Neural progenitor cell (in vitro differentiated cells): ENCODE measurements around the gene LGALS13. TPM values are rescaled to one million over a fixed set of nuclear protein-coding genes. Genes with fewer than 3 reads are reported as not detected.

Source experiments
- DNase-seq: peaks from one replicate; pipeline ENCODE4 v3.0.0-alpha.2; 2016; ENCODE audit warnings: low spot score
- H2AFZ ChIP-seq: fragments of 200-600 bp; sonication (generic); replicated peaks from 2 replicates; pipeline ENCODE4 v1.6.1; 2016; ENCODE audit warnings: antibody characterized with exemption
- H3F3A ChIP-seq: fragments of 200-600 bp; sonication (generic); 2 replicates; pipeline ENCODE4 v1.6.1; 2016; ENCODE audit warnings: antibody characterized with exemption, low read depth
- H3K27ac ChIP-seq: fragments of 200-600 bp; sonication (generic); 2 replicates; pipeline ENCODE4 v1.5.1; 2016; ENCODE audit warnings: mild to moderate bottlenecking
- H3K27me3 ChIP-seq: fragments of 200-600 bp; sonication (generic); 2 replicates; pipeline ENCODE4 v1.6.1; 2016; ENCODE audit warnings: mild to moderate bottlenecking, moderate library complexity
- H3K36me3 ChIP-seq: fragments of 200-600 bp; sonication (generic); 2 replicates; pipeline ENCODE4 v1.5.1; 2016
- H3K4me1 ChIP-seq: fragments of 200-600 bp; sonication (generic); 2 replicates; pipeline ENCODE4 v1.6.1; 2016; ENCODE audit warnings: mixed run types
- H3K4me2 ChIP-seq: fragments of 200-600 bp; sonication (generic); 2 replicates; pipeline ENCODE4 v1.6.1; 2016
- H3K4me3 ChIP-seq: fragments of 200-600 bp; sonication (generic); 2 replicates; pipeline ENCODE4 v1.5.1; 2016
- H3K79me2 ChIP-seq: fragments of 200-600 bp; sonication (generic); 2 replicates; pipeline ENCODE4 v1.6.1; 2016; ENCODE audit warnings: low read depth
- H3K9ac ChIP-seq: fragments of 200-600 bp; sonication (generic); 2 replicates; pipeline ENCODE4 v1.6.1; 2016
- H3K9me3 ChIP-seq: fragments of 200-600 bp; sonication (generic); 2 replicates; pipeline ENCODE4 v1.5.1; 2016; ENCODE audit warnings: low read depth
- H4K20me1 ChIP-seq: fragments of 200-600 bp; sonication (generic); 2 replicates; pipeline ENCODE4 v1.6.1; 2016; ENCODE audit warnings: low read depth
- H3K27ac Mint-ChIP-seq: 3 replicates; pipeline ENCODE4 v1.8.0; 2021; ENCODE audit warnings: mixed read lengths
- H3K27me3 Mint-ChIP-seq: 2 replicates; pipeline ENCODE4 v1.8.0; 2022; ENCODE audit warnings: low read depth, mild to moderate bottlenecking, inconsistent platforms, moderate library complexity, mixed read lengths; ENCODE audit not compliant: insufficient read depth
- H3K36me3 Mint-ChIP-seq: 3 replicates; pipeline ENCODE4 v1.8.0; 2021; ENCODE audit warnings: mixed read lengths
- H3K4me1 Mint-ChIP-seq: 3 replicates; pipeline ENCODE4 v1.8.0; 2021; ENCODE audit warnings: mixed read lengths
- H3K4me3 Mint-ChIP-seq: 3 replicates; pipeline ENCODE4 v1.8.0; 2021; ENCODE audit warnings: mild to moderate bottlenecking, moderate library complexity, mixed read lengths
- H3K9me3 Mint-ChIP-seq: 3 replicates; pipeline ENCODE4 v1.8.0; 2020; ENCODE audit warnings: mixed read lengths
- EZH2 ChIP-seq: fragments of 200-600 bp; sonication (generic); IDR thresholded peaks from 2 replicates; pipeline ENCODE4 v1.6.1; 2017; ENCODE audit warnings: antibody characterized with exemption, mild to moderate bottlenecking, moderate library complexity
- EZH2phosphoT487 ChIP-seq: fragments of 200-600 bp; sonication (generic); IDR thresholded peaks from 2 replicates; pipeline ENCODE4 v1.6.1; 2017; ENCODE audit warnings: antibody characterized with exemption
- total RNA-seq: library from RNA; depleted of rRNA; stranded (reverse); fragments of >200 nt; gene quantifications from 2 replicates; pipeline ENCODE4 v1.2.3, GENCODE V29; 2015; ENCODE audit warnings: low replicate concordance
- TF ChIP-seq, protein P1 (sequence below): fragments of 200-600 bp; sonication (generic); IDR thresholded peaks from 2 replicates; pipeline ENCODE4 v1.5.1; 2017; ENCODE audit warnings: antibody characterized with exemption, mild to moderate bottlenecking

Gene LGALS13
- total RNA-seq, 1 donor from 2014 or later, result not detected

DNA sequence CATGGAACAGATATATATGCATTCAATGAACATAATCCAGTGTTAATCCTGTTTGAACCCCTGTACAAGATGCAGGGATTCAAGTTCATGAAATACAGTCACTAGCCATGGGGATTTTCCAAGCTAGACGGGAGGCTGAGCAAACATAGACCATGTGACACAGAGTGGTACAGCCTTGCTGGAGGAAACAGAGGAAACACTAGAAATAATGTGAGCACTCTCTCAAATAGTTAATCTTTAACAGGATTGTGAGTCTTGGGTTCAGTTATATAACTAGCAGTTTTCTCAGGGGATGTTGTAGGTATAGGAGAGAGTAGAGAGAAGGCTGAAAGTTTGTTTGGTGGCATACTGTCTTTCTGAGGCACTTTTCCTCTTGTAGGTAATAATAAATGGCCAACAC lies 39.4 kb downstream of the LGALS13 start:
- no peaks in the 10 kb centered on the region for H3K9me3 Mint-ChIP-seq
- no peaks in the 10 kb centered on the region for H3K36me3 Mint-ChIP-seq
- H3K27ac ChIP-seq, result no peak overlapping the region
- H3K4me1 ChIP-seq, result no peaks in the 10 kb centered on the region
- H3F3A ChIP-seq, result no peaks in the 10 kb centered on the region
- no peak overlapping the region for H3K4me3 ChIP-seq
- H3K4me1 Mint-ChIP-seq, result no peaks in the 10 kb centered on the region
- no peak overlapping the region for H3K4me3 Mint-ChIP-seq
- TF ChIP-seq, protein P1, sequence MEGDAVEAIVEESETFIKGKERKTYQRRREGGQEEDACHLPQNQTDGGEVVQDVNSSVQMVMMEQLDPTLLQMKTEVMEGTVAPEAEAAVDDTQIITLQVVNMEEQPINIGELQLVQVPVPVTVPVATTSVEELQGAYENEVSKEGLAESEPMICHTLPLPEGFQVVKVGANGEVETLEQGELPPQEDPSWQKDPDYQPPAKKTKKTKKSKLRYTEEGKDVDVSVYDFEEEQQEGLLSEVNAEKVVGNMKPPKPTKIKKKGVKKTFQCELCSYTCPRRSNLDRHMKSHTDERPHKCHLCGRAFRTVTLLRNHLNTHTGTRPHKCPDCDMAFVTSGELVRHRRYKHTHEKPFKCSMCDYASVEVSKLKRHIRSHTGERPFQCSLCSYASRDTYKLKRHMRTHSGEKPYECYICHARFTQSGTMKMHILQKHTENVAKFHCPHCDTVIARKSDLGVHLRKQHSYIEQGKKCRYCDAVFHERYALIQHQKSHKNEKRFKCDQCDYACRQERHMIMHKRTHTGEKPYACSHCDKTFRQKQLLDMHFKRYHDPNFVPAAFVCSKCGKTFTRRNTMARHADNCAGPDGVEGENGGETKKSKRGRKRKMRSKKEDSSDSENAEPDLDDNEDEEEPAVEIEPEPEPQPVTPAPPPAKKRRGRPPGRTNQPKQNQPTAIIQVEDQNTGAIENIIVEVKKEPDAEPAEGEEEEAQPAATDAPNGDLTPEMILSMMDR, result no peak
- TF ChIP-seq EZH2 (no peak), EZH2phosphoT487 (no peak)
- no peak overlapping the region for H3K27ac Mint-ChIP-seq
- no peaks in the 10 kb centered on the region for H3K36me3 ChIP-seq
- peaks cover 19% of the 10 kb centered on the region for H3K27me3 Mint-ChIP-seq
- H3K27me3 ChIP-seq, result peaks cover 24% of the 10 kb centered on the region
- DNase-seq, result no peak
- no peak overlapping the region for H2AFZ ChIP-seq
- H3K79me2 ChIP-seq, result no peaks in the 10 kb centered on the region
- H3K9me3 ChIP-seq, result no peaks in the 10 kb centered on the region
- no peak overlapping the region for H3K4me2 ChIP-seq
- no peak overlapping the region for H3K9ac ChIP-seq
- no peaks in the 10 kb centered on the region for H4K20me1 ChIP-seq

DNA sequence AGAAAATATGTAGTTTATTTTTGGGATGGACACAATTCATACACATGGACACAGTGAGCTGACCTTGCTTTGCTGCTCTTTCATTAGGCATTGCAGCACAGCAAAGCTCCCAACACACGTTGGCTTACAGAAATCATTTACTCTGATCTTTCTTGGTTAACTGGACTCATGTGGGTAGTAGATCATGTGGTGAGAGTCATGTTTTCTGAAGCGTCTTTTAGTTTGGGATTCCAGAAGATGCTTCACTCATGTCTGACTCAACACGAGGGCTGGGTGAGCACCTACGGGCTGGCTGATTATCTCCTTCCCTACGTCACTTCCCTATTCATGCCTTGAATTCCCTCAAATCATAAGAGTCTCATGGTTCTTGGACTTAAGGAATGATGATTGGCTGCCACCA lies 41.3 kb downstream of the LGALS13 start:
- Mint-ChIP-seq H3K27ac (no peak overlapping the region), H3K9me3 (no peaks in the 10 kb centered on the region), H3K4me3 (no peak overlapping the region), H3K4me1 (no peaks in the 10 kb centered on the region), H3K36me3 (no peaks in the 10 kb centered on the region), H3K27me3 (peaks cover 20% of the 10 kb centered on the region)
- Histone ChIP-seq H3K27ac (no peak overlapping the region), H3K4me1 (no peaks in the 10 kb centered on the region), H4K20me1 (no peaks in the 10 kb centered on the region), H3F3A (no peaks in the 10 kb centered on the region), H3K9ac (no peak overlapping the region), H3K4me3 (no peak overlapping the region), H3K4me2 (no peak overlapping the region), H3K36me3 (no peaks in the 10 kb centered on the region), H3K27me3 (peaks cover 23% of the 10 kb centered on the region), H2AFZ (no peak overlapping the region), H3K9me3 (no peaks in the 10 kb centered on the region), H3K79me2 (no peaks in the 10 kb centered on the region)
- TF ChIP-seq EZH2phosphoT487 (no peak), EZH2 (no peak)
- TF ChIP-seq, protein P1, result no peak
- no peak for DNase-seq

DNA sequence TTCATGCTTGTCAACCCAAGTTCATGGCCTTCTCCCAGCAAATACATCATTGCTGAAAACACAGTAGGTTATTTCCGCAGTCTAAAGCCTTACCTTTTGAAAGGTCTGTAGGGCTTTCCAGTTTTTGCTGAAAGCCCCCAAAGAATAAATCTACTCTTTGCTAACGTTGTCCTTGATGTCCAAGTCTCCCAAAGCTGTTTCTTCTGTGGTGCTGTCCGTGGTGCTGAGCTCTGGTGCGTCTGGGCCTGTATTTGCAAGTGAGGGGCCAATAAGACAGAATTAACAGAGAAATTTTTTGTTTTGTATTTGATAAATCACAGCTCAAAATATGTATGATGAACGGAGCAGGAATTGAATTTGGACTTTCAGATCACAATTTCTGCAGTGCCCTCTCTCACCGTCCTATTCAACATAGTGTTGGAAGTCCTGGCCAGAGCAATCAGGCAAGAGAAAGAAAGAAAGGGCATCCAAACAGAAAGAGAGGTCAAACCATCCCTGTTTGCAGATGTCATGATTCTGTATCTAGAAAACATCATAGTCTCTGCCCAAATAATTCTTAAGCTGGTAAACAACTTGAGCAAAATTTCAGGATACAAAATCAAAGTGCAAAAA lies 43.6 kb downstream of the LGALS13 start:
- Histone ChIP-seq H3K4me1 (no peaks in the 10 kb centered on the region), H3K4me3 (no peak overlapping the region), H4K20me1 (no peaks in the 10 kb centered on the region), H3K27me3 (peaks cover 16% of the 10 kb centered on the region), H3K9me3 (no peaks in the 10 kb centered on the region), H3K36me3 (no peaks in the 10 kb centered on the region), H2AFZ (no peak overlapping the region), H3K79me2 (no peaks in the 10 kb centered on the region), H3K4me2 (no peak overlapping the region), H3K9ac (no peak overlapping the region), H3K27ac (no peak overlapping the region), H3F3A (no peaks in the 10 kb centered on the region)
- TF ChIP-seq EZH2phosphoT487 (no peak), EZH2 (no peak)
- TF ChIP-seq, protein P1, result no peak
- Mint-ChIP-seq H3K9me3 (no peaks in the 10 kb centered on the region), H3K4me1 (no peaks in the 10 kb centered on the region), H3K4me3 (no peak overlapping the region), H3K36me3 (no peaks in the 10 kb centered on the region), H3K27ac (no peak overlapping the region), H3K27me3 (peaks cover 11% of the 10 kb centered on the region)
- DNase-seq, result peak; percentile 48
